Activated CD4-positive, alpha-beta memory T cell treated with anti-CD3 and anti-CD28 coated beads, Interleukin-2, amount 10 ng/mL, durations not matched to agents 7 days and 5 days (primary cell): ENCODE results near the gene ANKRD6. TPM values are rescaled to one million over a fixed set of nuclear protein-coding genes. Genes with fewer than 3 reads are reported as not detected.

Source experiments
- CTCF ChIA-PET: fragments of 350-600 bp; sonication (Branson Sonifier 250); formaldehyde crosslinking; loops from one replicate; lab custom pipeline; 2021; ENCODE audit warnings: antibody characterized with exemption, inconsistent platforms; lab: Charles Lee
- POLR2A ChIA-PET: fragments of 350-600 bp; sonication (Branson Sonifier 250); formaldehyde crosslinking; loops from one replicate; lab custom pipeline; 2021; ENCODE audit warnings: antibody characterized with exemption; lab: Charles Lee
- DNase-seq: peaks from one replicate; pipeline ENCODE4 v3.0.0-alpha.2; 2020
- H3K27ac Mint-ChIP-seq: one replicate; pipeline ENCODE4 v1.8.0; 2021; ENCODE audit warnings: mild to moderate bottlenecking, mixed read lengths
- H3K27me3 Mint-ChIP-seq: one replicate; pipeline ENCODE4 v1.8.0; 2021; ENCODE audit warnings: mixed read lengths
- H3K36me3 Mint-ChIP-seq: one replicate; pipeline ENCODE4 v1.8.0; 2021; ENCODE audit warnings: low read depth, mixed read lengths
- H3K4me1 Mint-ChIP-seq: one replicate; pipeline ENCODE4 v1.8.0; 2021; ENCODE audit warnings: mixed read lengths
- H3K4me3 Mint-ChIP-seq: one replicate; pipeline ENCODE4 v1.8.0; 2021; ENCODE audit warnings: mild to moderate bottlenecking, mixed read lengths
- H3K9me3 Mint-ChIP-seq: one replicate; pipeline ENCODE4 v1.8.0; 2021; ENCODE audit warnings: mixed read lengths
- total RNA-seq, 2 experiments: library from RNA; stranded (reverse); gene quantifications; one replicate each; pipeline ENCODE4 v1.2.3, GENCODE V29; 2021

ANKRD6 gene
- total RNA-seq, 2 experiments from 2014 or later, result 4.2 to 4.8 TPM

DNA sequence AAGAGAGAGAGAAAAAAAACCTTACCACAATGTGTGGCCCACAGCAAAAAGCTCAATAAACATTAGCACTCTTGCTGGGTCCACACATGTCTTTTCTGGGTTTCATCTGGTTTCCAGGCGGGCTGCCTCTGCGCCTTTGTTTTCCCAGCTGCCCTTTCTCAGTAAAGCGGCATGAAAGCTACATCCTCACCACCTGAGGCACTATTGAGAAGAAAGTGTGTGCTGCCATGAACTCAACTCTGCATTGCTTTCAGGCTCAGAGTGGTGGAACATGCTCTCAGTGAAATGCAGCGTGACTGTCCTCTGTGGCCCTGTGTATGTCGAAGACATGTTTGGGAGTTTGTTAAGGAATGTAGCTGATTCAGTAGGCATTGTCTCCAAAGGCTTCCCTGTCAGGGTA lies 103.3 kb downstream of the ANKRD6 start:
- POLR2A ChIA-PET, result no interaction called here
- H3K9me3 Mint-ChIP-seq, result peaks cover 2% of the 10 kb centered on the region
- H3K4me3 Mint-ChIP-seq, result no peak overlapping the region
- CTCF ChIA-PET, result no interaction called here
- H3K27ac Mint-ChIP-seq, result no peak overlapping the region
- no peak for DNase-seq
- no peaks in the 10 kb centered on the region for H3K36me3 Mint-ChIP-seq
- H3K27me3 Mint-ChIP-seq, result peaks cover 11% of the 10 kb centered on the region
- H3K4me1 Mint-ChIP-seq, result no peaks in the 10 kb centered on the region

DNA sequence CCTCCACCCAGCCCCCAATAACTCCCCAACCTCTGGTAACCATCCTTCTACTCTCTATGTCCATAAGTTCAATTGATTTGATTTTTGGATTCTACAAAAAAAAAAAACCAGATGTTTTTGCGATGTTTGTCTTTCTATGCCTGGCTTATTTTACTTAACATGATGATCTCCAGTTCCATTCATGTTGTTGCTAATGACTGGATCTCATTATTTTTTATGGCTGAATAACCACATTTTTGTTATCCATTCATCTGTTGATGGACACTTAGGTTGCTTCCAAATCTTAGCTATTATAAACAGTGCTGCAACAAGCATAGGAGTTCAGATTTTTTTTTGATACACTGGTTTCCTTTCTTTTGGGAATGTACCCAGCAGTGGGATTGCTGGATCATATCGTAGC lies 106.8 kb downstream of the ANKRD6 start:
- Mint-ChIP-seq H3K9me3 (no peaks in the 10 kb centered on the region), H3K27ac (no peak overlapping the region), H3K4me1 (no peaks in the 10 kb centered on the region), H3K36me3 (no peaks in the 10 kb centered on the region), H3K27me3 (peaks cover 9% of the 10 kb centered on the region), H3K4me3 (no peak overlapping the region)
- ChIA-PET POLR2A (no interaction called here), CTCF (interaction anchor here (0.7 kb wide), 1 partner anchor 105 kb away, joined by 4 read pairs; no protein-coding TSS in a partner anchor)
- DNase-seq, result no peak

DNA sequence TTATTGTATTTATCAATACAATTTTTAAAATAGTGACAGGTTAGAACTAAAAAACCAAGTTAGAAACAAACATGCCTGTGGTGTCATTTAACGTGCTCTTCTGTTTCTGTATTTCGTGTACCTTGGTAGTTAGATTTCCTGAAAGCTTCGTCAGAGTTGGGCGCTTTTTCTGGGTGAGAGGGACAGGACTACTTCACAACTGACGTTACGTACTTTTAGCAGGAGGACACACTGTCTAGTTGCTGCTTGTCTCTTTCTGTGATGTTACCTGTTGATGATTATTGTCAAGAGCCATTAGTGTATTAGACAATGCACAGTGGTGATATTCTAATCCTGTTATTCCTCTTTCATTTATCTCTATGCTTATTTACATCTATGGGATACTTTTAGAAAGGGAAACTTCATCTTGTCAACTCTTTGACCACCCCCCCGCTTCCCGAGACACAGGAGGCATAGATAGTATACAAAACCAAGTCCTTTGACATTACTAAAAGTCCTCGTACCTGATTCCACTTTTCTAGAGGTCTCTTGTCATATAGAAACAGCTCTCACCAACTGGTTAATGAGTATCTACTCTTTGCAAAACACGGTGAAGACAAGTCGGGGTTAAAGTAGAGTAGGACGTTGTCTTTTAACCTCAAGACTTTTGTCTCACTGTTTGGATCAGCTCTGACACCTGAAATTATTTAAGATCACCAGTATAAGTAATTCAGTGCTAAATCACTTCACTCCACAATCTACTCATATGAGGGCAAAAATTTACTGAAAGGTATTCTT lies 109.3 kb downstream of the ANKRD6 start:
- no peak overlapping the region for H3K4me3 Mint-ChIP-seq

DNA sequence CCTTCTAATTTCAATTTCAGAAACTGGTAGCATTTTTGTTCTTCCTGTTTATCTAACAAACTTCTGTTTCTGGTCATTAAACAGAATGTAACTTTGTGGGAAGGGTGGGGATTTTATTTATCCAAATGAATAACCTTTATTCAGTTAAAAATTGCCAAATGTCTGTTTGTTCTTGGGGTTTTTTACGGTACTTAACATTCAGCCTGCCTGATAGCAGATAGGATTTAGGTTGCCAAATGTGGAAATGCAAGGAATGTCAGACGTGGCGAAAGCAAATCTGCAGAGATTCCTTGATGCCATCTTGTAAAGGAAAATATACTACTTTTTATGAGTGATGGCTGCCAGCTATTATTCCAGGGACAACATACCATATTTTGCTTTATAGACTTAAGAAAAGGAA lies 109.9 kb downstream of the ANKRD6 start:
- no peaks in the 10 kb centered on the region for H3K9me3 Mint-ChIP-seq
- no peak for DNase-seq
- H3K36me3 Mint-ChIP-seq, result no peaks in the 10 kb centered on the region
- POLR2A ChIA-PET, result no interaction called here
- CTCF ChIA-PET, result no interaction called here
- no peaks in the 10 kb centered on the region for H3K4me1 Mint-ChIP-seq
- peaks cover 9% of the 10 kb centered on the region for H3K27me3 Mint-ChIP-seq
- no peak overlapping the region for H3K27ac Mint-ChIP-seq
- no peak overlapping the region for H3K4me3 Mint-ChIP-seq

More for the DNA sequence above, 109.3 kb downstream of the ANKRD6 start:
- DNase-seq, result no peak
- CTCF ChIA-PET, result no interaction called here
- Mint-ChIP-seq H3K4me1 (no peaks in the 10 kb centered on the region), H3K27ac (no peak overlapping the region), H3K27me3 (peaks cover 9% of the 10 kb centered on the region), H3K36me3 (no peaks in the 10 kb centered on the region), H3K9me3 (no peaks in the 10 kb centered on the region)
- POLR2A ChIA-PET, result no interaction called here

DNA sequence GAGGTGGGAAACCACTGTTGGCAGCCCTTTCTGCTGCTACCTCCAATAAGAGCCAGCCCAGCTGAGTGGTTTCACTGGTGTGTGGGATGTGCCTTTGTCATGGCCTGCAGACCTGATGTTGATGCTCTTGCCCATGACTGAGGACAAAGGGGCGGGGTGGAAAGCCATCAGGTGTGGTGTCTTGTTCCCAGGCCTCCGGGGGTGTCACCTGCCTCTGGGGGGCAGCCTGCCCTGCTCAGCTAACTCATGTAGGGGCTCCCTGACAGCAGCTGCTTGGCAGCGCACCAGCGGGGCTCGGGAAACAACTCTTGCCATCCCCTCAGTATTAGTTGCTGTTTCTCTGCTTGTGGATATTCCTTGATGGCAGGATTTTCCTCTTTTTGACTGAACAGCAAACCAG lies 114.3 kb downstream of the ANKRD6 start:
- H3K36me3 Mint-ChIP-seq, result no peaks in the 10 kb centered on the region
- POLR2A ChIA-PET, result no interaction called here
- no peak overlapping the region for H3K4me3 Mint-ChIP-seq
- no peaks in the 10 kb centered on the region for H3K4me1 Mint-ChIP-seq
- no peaks in the 10 kb centered on the region for H3K9me3 Mint-ChIP-seq
- peaks cover 5% of the 10 kb centered on the region for H3K27me3 Mint-ChIP-seq
- DNase-seq, result no peak
- CTCF ChIA-PET, result no interaction called here
- H3K27ac Mint-ChIP-seq, result no peak overlapping the region

DNA sequence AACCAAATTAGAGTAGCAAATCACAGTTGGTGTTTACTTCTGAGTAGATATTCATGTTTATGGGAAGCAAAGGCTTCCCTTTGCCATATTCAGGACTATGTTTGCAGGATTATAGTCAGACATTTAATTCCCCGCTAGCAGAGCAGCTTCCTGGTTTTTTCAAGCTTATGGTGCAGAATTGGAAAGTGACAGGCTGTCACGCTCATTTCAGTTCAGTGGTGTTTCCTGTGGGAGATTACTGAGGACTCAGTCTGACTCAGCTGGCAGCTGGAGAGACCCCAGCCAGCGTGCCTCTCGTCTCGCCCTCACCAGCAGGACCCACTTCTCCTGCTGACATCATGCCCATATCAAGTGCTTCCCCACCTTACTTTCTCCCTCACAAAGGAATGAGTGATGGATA lies 120.5 kb downstream of the ANKRD6 start:
- H3K27me3 Mint-ChIP-seq, result peaks cover 16% of the 10 kb centered on the region
- no peaks in the 10 kb centered on the region for H3K9me3 Mint-ChIP-seq
- CTCF ChIA-PET, result no interaction called here
- POLR2A ChIA-PET, result no interaction called here
- no peaks in the 10 kb centered on the region for H3K36me3 Mint-ChIP-seq
- H3K4me1 Mint-ChIP-seq, result no peaks in the 10 kb centered on the region
- no peak overlapping the region for H3K4me3 Mint-ChIP-seq
- DNase-seq, result no peak
- H3K27ac Mint-ChIP-seq, result no peak overlapping the region

DNA sequence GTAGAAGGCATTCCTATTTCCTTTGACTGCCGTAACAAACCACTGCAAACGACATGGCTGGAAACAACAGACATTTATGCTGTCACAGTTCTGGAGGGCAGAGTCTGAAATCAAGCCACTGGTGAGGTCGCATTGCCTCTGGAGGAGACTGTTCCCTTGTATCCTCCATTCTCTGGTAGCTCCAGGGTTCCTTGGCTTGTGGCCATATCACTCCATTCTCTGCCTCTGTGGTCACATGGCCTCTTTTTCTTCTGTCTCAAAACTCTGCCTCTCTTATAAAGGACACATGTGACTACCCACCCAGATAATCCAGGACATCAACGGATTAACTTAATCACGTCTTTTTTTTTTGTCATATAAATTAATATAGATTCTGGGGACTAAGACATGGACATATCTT lies 121.2 kb downstream of the ANKRD6 start:
- ChIA-PET CTCF (no interaction called here), POLR2A (no interaction called here)
- H3K36me3 Mint-ChIP-seq, result no peaks in the 10 kb centered on the region
- H3K4me1 Mint-ChIP-seq, result no peaks in the 10 kb centered on the region
- no peak overlapping the region for H3K4me3 Mint-ChIP-seq
- H3K27ac Mint-ChIP-seq, result no peak overlapping the region
- peaks cover 15% of the 10 kb centered on the region for H3K27me3 Mint-ChIP-seq
- DNase-seq, result no peak
- H3K9me3 Mint-ChIP-seq, result no peaks in the 10 kb centered on the region

DNA sequence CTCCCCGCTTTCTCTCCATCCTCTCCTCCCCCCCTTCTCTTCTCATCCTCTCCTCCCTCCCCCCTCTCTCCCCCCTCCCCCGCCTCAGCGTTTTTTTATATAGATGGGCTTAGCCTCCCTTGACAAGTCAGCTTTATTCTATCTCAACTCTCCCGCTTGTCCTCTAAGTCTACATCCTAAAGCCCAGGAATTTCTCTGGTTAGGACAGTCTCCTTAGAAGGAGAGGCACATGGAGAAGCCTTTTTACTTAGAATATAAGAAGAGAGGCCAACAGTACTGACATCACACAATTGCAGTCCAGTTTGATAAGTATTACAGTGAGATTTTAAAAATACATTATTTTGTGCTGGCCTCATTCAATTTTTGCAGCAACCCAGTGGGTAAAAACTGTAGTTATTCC lies 122.1 kb downstream of the ANKRD6 start:
- peaks cover 15% of the 10 kb centered on the region for H3K27me3 Mint-ChIP-seq
- no peaks in the 10 kb centered on the region for H3K4me1 Mint-ChIP-seq
- ChIA-PET POLR2A (no interaction called here), CTCF (no interaction called here)
- H3K27ac Mint-ChIP-seq, result no peak overlapping the region
- H3K36me3 Mint-ChIP-seq, result no peaks in the 10 kb centered on the region
- H3K9me3 Mint-ChIP-seq, result no peaks in the 10 kb centered on the region
- no peak overlapping the region for H3K4me3 Mint-ChIP-seq
- no peak for DNase-seq

DNA sequence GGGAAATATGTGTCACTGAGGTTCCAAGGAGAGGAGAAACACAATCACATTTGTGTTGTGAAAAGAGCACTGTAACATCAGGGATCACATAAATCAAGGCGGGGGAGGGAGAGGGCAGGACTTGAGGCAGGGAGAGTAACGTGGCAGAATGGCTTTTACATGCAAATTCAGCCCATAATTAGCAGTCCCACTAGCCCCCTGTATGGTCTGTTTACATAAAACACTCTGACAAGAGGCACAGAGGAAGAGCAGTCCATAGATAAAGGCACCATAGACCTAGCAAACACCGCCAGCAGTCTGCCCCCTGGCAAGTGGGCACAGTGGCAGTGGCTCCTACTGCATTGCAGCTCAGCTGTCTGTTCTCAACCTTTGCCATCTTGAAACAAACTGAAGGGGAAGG lies 122.9 kb downstream of the ANKRD6 start:
- DNase-seq, result no peak
- H3K27me3 Mint-ChIP-seq, result peaks cover 15% of the 10 kb centered on the region
- no peaks in the 10 kb centered on the region for H3K36me3 Mint-ChIP-seq
- no peak overlapping the region for H3K27ac Mint-ChIP-seq
- no peaks in the 10 kb centered on the region for H3K9me3 Mint-ChIP-seq
- no peaks in the 10 kb centered on the region for H3K4me1 Mint-ChIP-seq
- POLR2A ChIA-PET, result no interaction called here
- H3K4me3 Mint-ChIP-seq, result no peak overlapping the region
- CTCF ChIA-PET, result no interaction called here

DNA sequence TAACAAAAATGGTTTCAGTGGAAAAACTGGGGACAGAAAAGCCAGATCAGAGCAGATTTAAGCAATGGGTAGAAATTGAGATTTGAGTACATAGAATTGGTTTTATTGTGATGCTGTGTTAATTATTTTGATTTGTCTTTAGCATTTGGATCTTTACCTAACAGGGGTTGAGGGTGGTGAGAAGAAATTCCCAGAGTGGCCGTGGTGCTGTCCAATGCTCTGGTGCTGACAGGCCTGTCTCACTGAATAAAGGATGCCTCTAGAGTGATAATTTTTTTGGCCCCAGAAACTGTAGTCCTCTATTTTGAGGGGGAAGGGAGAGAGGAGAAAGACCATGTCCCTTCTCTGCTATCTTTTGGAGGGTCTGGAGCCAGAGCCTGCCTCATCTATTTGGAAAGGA lies 126.5 kb downstream of the ANKRD6 start:
- peaks cover 19% of the 10 kb centered on the region for H3K27me3 Mint-ChIP-seq
- no peaks in the 10 kb centered on the region for H3K9me3 Mint-ChIP-seq
- no peaks in the 10 kb centered on the region for H3K4me1 Mint-ChIP-seq
- ChIA-PET POLR2A (no interaction called here), CTCF (no interaction called here)
- no peak overlapping the region for H3K4me3 Mint-ChIP-seq
- DNase-seq, result no peak
- no peak overlapping the region for H3K27ac Mint-ChIP-seq
- no peaks in the 10 kb centered on the region for H3K36me3 Mint-ChIP-seq

DNA sequence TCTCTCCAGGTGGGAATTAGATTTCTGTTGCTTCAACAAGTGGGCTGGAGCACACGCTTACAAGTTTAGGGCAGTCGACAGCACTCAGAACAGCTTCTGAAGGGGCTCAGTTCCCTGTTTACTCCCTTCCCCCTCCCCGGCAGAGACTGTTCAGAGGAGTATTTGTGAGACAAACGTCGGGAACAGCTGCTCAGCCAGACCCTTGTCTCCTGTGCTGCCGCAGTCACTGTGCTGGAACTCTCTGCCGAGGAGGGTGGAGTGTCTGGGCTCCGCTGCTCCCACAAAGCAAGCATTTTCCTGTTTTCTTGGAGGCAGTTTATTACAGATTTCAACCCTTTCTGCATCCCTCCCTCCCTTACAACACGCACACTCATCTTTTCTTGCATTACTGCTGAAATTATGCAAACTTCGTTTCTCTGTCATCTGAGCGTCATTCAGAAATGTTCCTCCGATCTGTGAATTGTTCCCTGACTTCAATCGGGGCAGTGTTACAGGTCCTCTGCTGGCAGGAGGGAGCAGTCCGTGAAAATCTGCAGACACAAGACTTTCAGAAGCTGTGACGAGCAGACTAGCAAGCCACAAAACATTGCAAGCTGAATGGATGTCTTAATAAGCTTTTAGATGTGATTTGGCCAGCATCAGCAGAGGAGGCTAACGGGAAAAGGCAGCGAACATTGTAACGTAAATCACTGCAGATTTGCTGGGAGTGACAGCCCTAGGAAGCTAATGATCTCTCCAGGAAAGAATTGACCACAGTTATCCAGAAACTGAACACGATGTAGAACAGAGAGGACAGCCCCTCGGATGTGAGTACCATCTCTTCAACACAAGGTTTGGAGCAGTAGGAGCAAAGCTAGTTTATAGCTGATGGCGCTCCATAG lies 129.4 kb downstream of the ANKRD6 start:
- no peaks in the 10 kb centered on the region for H3K4me1 Mint-ChIP-seq
- ChIA-PET CTCF (no interaction called here), POLR2A (no interaction called here)
- H3K27ac Mint-ChIP-seq, result no peak overlapping the region
- H3K36me3 Mint-ChIP-seq, result no peaks in the 10 kb centered on the region
- no peaks in the 10 kb centered on the region for H3K9me3 Mint-ChIP-seq
- DNase-seq, result no peak
- peaks cover 3% of the 10 kb centered on the region for H3K27me3 Mint-ChIP-seq
- no peak overlapping the region for H3K4me3 Mint-ChIP-seq

DNA sequence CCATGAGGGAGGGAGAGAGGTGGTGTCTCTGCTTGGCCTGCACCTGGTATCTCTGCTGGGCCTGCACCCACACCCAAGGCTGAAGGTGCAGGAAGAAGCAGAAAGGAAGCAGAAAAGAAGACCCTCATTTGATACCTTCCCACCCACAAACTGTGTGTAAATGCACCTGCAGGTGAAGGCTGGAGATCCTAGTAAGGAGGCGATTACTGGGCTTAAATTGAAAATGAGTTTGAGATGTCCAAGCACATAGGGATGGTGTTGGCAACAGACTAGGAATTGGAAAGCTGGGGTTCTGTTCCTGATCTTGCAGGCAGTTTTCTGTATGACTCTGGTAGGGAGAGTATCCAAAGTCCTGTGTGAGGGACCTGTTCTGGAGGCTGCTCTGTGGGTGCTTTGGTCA lies 130.9 kb downstream of the ANKRD6 start:
- Mint-ChIP-seq H3K4me1 (no peaks in the 10 kb centered on the region), H3K4me3 (no peak overlapping the region), H3K27ac (no peak overlapping the region), H3K9me3 (no peaks in the 10 kb centered on the region), H3K27me3 (peaks cover 3% of the 10 kb centered on the region), H3K36me3 (no peaks in the 10 kb centered on the region)
- DNase-seq, result no peak
- ChIA-PET POLR2A (no interaction called here), CTCF (no interaction called here)

DNA sequence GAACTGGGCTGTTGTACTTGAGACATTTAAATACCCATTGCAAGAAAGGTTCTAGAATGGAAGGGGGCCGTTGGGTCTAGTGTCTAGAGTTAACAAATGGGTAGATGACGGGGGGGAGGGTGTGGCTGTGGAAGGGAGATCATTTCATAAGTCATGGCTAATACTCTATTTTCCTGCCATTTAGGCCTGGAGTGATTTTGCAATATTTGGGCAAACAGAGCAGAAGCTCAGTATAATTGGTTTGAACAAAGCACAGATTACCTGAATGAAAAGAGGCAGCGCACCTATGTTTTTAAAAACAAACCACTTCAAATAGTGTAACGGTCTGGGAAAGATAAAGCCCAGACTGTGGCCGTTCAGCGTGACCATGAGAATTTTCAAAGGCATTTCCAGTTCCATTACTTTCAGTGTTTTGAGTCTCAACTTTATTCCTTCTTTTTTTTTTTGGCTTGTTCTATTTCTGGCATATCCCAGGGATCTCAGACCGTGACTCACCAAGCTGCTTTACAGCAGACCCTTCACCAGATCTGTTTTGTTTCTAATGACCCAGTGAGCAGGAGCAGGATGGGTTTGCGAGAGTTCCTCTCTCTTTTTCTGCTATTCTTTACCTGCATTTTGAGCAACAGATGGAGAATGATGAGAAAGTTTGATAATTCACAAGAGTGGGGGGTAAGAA lies 131.9 kb downstream of the ANKRD6 start:
- Mint-ChIP-seq H3K4me1 (no peaks in the 10 kb centered on the region), H3K36me3 (no peaks in the 10 kb centered on the region), H3K27me3 (peaks cover 3% of the 10 kb centered on the region), H3K9me3 (no peaks in the 10 kb centered on the region), H3K27ac (no peak overlapping the region), H3K4me3 (no peak overlapping the region)
- no peak for DNase-seq
- POLR2A ChIA-PET, result no interaction called here
- CTCF ChIA-PET, result no interaction called here
